ENCODE results near the gene FRMPD1. TPM values are rescaled to one million over a fixed set of nuclear protein-coding genes. Genes with fewer than 3 reads are reported as not detected.

The FRMPD1 gene
- total and polyA plus RNA-seq, 2 of the 13 experiments (the other 11 are each of a cell fraction or from before 2014, with no cell fraction given): not detected

DNA sequence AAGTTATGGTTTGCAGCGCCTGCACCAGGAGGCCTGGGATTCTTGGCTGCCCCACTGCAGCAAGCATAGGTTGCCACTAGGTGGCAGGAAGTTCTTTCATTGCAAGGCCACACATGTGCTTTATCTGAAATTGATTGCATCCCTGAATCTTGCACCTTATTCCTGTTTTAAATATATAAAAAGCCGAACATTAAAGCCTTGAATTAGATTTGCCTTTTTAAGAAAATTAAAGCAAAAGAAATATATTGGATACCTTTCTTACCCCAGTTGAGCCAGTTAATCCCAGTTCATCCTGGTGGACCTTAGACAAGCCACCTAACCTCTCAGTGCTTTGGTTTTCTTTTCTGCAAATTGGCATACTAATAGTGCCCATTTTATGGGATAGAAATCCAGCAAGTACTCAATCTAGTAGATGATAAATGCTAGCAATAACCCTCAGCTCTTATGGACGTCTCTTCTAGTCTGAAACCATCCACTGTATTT, 96.6 kb downstream of the FRMPD1 start:
- BruUV-seq (replicated peaks): no TSS peak
- peak; percentile 50; the same call in 1 of the 2 replicates for TF ChIP-seq RAD21 (CRISPR knock-in tag; IDR thresholded peaks at IDR 0.05)
- TF ChIP-seq ZNF570 (CRISPR knock-in tag; IDR thresholded peaks at IDR 0.05; ENCODE audit: borderline replicate concordance): no peak
- TF ChIP-seq, protein P1, sequence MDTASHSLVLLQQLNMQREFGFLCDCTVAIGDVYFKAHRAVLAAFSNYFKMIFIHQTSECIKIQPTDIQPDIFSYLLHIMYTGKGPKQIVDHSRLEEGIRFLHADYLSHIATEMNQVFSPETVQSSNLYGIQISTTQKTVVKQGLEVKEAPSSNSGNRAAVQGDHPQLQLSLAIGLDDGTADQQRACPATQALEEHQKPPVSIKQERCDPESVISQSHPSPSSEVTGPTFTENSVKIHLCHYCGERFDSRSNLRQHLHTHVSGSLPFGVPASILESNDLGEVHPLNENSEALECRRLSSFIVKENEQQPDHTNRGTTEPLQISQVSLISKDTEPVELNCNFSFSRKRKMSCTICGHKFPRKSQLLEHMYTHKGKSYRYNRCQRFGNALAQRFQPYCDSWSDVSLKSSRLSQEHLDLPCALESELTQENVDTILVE (CRISPR knock-in tag; IDR thresholded peaks at IDR 0.05): no peak
- 0 out of 2 replicates have a peak, but pooled peaks have one; percentile 26 for TF ChIP-seq ZFX (CRISPR knock-in tag; IDR thresholded peaks at IDR 0.05; ENCODE audit: low read depth)
- TF ChIP-seq ZNF431 (CRISPR knock-in tag; IDR thresholded peaks at IDR 0.05; ENCODE audit: borderline replicate concordance, low read depth): no peak
- TF ChIP-seq, protein P2, sequence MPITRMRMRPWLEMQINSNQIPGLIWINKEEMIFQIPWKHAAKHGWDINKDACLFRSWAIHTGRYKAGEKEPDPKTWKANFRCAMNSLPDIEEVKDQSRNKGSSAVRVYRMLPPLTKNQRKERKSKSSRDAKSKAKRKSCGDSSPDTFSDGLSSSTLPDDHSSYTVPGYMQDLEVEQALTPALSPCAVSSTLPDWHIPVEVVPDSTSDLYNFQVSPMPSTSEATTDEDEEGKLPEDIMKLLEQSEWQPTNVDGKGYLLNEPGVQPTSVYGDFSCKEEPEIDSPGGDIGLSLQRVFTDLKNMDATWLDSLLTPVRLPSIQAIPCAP (CRISPR knock-in tag; IDR thresholded peaks at IDR 0.05; ENCODE audit: low read depth): no peak
- no peak for TF ChIP-seq CREM (IDR thresholded peaks at IDR 0.05)
- TF ChIP-seq CREM (CRISPR knock-in tag; IDR thresholded peaks at IDR 0.05): no peak
- TF ChIP-seq, protein P3, sequence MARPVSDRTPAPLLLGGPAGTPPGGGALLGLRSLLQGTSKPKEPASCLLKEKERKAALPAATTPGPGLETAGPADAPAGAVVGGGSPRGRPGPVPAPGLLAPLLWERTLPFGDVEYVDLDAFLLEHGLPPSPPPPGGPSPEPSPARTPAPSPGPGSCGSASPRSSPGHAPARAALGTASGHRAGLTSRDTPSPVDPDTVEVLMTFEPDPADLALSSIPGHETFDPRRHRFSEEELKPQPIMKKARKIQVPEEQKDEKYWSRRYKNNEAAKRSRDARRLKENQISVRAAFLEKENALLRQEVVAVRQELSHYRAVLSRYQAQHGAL (CRISPR knock-in tag; IDR thresholded peaks at IDR 0.05; ENCODE audit: not compliant biosample characterization): no peak
- TF ChIP-seq, protein P4, sequence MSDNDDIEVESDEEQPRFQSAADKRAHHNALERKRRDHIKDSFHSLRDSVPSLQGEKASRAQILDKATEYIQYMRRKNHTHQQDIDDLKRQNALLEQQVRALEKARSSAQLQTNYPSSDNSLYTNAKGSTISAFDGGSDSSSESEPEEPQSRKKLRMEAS (IDR thresholded peaks at IDR 0.05): peak; percentile 59; the same call in 1 of the 2 replicates
- TF ChIP-seq ZFP41 (CRISPR knock-in tag; IDR thresholded peaks at IDR 0.05; ENCODE audit: borderline replicate concordance): no peak
- no peak for TF ChIP-seq ZNF549 (CRISPR knock-in tag; IDR thresholded peaks at IDR 0.05)
- TF ChIP-seq ZNF430 (CRISPR knock-in tag; IDR thresholded peaks at IDR 0.05): no peak
- TF ChIP-seq, protein P5, sequence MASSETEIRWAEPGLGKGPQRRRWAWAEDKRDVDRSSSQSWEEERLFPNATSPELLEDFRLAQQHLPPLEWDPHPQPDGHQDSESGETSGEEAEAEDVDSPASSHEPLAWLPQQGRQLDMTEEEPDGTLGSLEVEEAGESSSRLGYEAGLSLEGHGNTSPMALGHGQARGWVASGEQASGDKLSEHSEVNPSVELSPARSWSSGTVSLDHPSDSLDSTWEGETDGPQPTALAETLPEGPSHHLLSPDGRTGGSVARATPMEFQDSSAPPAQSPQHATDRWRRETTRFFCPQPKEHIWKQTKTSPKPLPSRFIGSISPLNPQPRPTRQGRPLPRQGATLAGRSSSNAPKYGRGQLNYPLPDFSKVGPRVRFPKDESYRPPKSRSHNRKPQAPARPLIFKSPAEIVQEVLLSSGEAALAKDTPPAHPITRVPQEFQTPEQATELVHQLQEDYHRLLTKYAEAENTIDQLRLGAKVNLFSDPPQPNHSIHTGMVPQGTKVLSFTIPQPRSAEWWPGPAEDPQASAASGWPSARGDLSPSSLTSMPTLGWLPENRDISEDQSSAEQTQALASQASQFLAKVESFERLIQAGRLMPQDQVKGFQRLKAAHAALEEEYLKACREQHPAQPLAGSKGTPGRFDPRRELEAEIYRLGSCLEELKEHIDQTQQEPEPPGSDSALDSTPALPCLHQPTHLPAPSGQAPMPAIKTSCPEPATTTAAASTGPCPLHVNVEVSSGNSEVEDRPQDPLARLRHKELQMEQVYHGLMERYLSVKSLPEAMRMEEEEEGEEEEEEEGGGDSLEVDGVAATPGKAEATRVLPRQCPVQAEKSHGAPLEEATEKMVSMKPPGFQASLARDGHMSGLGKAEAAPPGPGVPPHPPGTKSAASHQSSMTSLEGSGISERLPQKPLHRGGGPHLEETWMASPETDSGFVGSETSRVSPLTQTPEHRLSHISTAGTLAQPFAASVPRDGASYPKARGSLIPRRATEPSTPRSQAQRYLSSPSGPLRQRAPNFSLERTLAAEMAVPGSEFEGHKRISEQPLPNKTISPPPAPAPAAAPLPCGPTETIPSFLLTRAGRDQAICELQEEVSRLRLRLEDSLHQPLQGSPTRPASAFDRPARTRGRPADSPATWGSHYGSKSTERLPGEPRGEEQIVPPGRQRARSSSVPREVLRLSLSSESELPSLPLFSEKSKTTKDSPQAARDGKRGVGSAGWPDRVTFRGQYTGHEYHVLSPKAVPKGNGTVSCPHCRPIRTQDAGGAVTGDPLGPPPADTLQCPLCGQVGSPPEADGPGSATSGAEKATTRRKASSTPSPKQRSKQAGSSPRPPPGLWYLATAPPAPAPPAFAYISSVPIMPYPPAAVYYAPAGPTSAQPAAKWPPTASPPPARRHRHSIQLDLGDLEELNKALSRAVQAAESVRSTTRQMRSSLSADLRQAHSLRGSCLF (CRISPR knock-in tag; IDR thresholded peaks at IDR 0.05; ENCODE audit: borderline replicate concordance): no peak
- TF ChIP-seq MYC (CRISPR knock-in tag; IDR thresholded peaks at IDR 0.05; ENCODE audit: borderline replicate concordance): 0 out of 2 replicates have a peak, but pooled peaks have one; percentile 39
- TF ChIP-seq, protein P6, sequence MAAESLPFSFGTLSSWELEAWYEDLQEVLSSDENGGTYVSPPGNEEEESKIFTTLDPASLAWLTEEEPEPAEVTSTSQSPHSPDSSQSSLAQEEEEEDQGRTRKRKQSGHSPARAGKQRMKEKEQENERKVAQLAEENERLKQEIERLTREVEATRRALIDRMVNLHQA (CRISPR knock-in tag; IDR thresholded peaks at IDR 0.05): no peak
- no peak for TF ChIP-seq ZNF879 (CRISPR knock-in tag; IDR thresholded peaks at IDR 0.05)

More for the DNA sequence above, 96.6 kb downstream of the FRMPD1 start:
- in situ Hi-C loops (cut with HindIII; ENCODE audit: extremely low pct_ligation_motif_present, low pct_unique_long_range_greater_than_20kb): loop anchor here (10.0 to 25.0 kb wide), 2 partner anchors 260 to 617 kb away; partner anchors contain the start of gene POLR1E
- no peak overlapping the region for H3K27ac ChIP-seq (ENCODE audit: extremely low read length, insufficient read depth, low read length)
- intact Hi-C loops (cut with micrococcal nuclease; ENCODE audit: unreplicated experiment): loop anchor here (2.0 kb wide), 1 partner anchor 265 kb away; no protein-coding TSS in a partner anchor
- no peaks in the 10 kb centered on the region for H4K20me1 ChIP-seq (ENCODE audit: insufficient read depth, low read length)
- H3K36me3 ChIP-seq (replicated peaks in 1 of 2; ENCODE audit: control insufficient read depth in 1 of 2, insufficient read depth in 2 of 2, low read length in 2 of 2): no peaks in the 10 kb centered on the region
- no peaks in the 10 kb centered on the region for H3K79me2 ChIP-seq (ENCODE audit: insufficient read depth, low read length)
- peak overlapping the region; percentile 61 for H2AFZ ChIP-seq (ENCODE audit: low read length)
- H3K9me3 ChIP-seq (ENCODE audit: low read length): no peaks in the 10 kb centered on the region
- ChIA-PET CTCF (ENCODE audit: low intra/inter-chr PET ratio, low total read pairs) (interaction anchor here (1.1 kb wide), 3 partner anchors 112 to 516 kb away, joined by 3 to 5 read pairs (median 3); no protein-coding TSS in a partner anchor), POLR2A (no interaction called here)
- 4% methylated on average over 3 of the region's 3 CpGs for WGBS (ENCODE audit: low lambda C conversion rate)
- peak; percentile 79 for FAIRE-seq
- H3K9ac ChIP-seq (ENCODE audit: insufficient read depth, low read depth, low read length): no peak overlapping the region
- no peak overlapping the region for H3K4me3 ChIP-seq (replicated peaks in 1 of 3; ENCODE audit: insufficient read depth in 1 of 3, low read depth in 2 of 3, low read length in 3 of 3)
- DNase-seq (ENCODE audit: low spot score): peak; percentile 53
- peaks cover 5 to 27% of the 10 kb centered on the region in 2 experiments for H3K27me3 ChIP-seq (ENCODE audit: control insufficient read depth in 1 of 2, insufficient read depth in 2 of 2, low read length in 2 of 2)
- peaks cover 13% of the 10 kb centered on the region for H3K4me1 ChIP-seq (ENCODE audit: insufficient read depth, low read length)
- peak; percentile 87 for ATAC-seq
- H3K4me2 ChIP-seq (ENCODE audit: low read depth, low read length): peak overlapping the region; percentile 52

Measured in HepG2 (cell line).